Prostate gland (tissue), 2 donors: ENCODE measurements around the gene ERN1.

ENCODE experiments used
- CTCF ChIP-seq, 4 experiments: fragments of 200-600 bp in 2 of 4; fragments of 450-650 bp in 2 of 4; sonication (generic) in 2 of 4; IDR thresholded peaks; 1 replicate in 3 of 4; 2 replicates in 1 of 4; pipeline ENCODE4 v1.5.1; 2016 to 2019; ENCODE audit warnings: antibody characterized with exemption in 4 of 4, mild to moderate bottlenecking in 2 of 4, moderate library complexity in 2 of 4
- POLR2A ChIP-seq: fragments of 450-650 bp; IDR thresholded peaks from one replicate; pipeline ENCODE4 v1.6.1; 2016; ENCODE audit warnings: antibody characterized with exemption, mild to moderate bottlenecking

GRCh38 chr17:64032081-64032480 lies 97.9 kb downstream of the ERN1 start:
- TF ChIP-seq POLR2A, result no peak
- no peak for TF ChIP-seq CTCF (IDR thresholded peaks at IDR 0.05)
